ENCODE data around the gene TBC1D10A.
A peak's percentile ranks its signal among the peaks of the same experiment; 100 is the strongest.
"Not testable (repeated sequence)": the region's sequence is repeated elsewhere in the genome, so short reads cannot be mapped to it uniquely, and the experiment has no call there.

TBC1D10A gene

DNA sequence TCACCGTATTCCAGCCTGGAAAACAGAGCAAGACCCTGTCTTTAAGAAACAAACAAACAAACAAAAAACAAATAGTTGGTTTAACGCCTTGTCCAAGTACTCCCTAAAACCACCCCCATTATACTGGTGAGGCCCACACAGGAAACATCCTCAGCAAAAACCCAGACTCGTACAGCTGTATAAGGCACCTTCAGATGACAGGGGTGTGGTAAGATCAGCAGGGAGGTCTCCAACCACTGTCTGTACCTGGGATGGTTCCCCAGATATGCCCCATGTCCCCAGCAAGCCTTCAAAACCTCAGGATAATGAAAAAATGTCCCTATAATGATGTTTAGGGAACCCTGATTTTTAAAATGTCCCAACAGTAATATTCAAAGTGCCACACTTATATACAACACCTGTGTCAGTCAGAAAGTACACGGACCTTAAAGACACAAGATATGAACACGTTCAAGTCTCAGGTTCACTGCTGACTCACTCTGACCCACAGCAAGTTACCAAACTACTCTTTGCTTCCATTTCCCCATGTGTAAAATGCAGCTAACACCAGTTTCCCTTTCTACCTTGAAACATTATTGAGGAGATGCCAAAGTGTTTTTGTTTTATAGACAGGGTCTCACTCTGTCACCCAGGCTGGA, 20.6 kb upstream of the TBC1D10A start:
- DNase-seq = no peak

DNA sequence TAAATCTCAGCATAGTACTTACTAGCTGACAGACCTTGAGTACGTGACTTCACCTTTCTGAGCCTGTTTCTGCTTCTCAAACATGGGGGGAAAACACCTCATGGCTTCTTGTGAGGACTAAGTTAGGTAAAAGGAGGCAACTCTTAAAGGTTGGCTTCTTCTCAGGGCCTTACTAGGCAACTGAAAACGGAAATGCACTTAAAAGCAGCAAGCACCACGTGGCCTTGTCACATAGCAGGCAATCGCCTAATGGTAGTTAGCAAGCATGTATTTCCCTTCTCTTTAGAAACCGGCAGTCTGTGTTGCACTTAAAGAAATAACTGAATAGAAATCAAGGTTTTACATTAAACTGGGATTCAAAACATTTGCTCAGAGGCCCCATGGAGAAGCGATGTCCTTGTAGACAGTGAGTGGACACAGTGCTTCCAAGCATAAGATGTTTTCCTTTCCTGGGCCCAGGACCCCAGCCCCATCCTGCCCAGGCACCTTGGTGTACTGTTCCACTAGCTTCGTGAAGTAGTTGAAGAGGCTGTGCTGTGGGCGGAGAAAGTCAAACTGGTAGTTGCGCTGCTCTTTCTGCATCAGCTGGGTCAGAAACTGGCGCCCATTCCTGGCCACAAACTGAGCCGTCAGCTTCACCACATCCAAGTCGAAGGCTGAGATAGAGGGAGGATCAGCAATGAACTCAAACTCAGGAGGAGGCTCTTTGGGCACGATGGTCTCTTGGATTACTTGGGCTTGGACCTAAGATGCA, 17.9 kb upstream of the TBC1D10A start:
- peak; percentile 50 for DNase-seq

DNA sequence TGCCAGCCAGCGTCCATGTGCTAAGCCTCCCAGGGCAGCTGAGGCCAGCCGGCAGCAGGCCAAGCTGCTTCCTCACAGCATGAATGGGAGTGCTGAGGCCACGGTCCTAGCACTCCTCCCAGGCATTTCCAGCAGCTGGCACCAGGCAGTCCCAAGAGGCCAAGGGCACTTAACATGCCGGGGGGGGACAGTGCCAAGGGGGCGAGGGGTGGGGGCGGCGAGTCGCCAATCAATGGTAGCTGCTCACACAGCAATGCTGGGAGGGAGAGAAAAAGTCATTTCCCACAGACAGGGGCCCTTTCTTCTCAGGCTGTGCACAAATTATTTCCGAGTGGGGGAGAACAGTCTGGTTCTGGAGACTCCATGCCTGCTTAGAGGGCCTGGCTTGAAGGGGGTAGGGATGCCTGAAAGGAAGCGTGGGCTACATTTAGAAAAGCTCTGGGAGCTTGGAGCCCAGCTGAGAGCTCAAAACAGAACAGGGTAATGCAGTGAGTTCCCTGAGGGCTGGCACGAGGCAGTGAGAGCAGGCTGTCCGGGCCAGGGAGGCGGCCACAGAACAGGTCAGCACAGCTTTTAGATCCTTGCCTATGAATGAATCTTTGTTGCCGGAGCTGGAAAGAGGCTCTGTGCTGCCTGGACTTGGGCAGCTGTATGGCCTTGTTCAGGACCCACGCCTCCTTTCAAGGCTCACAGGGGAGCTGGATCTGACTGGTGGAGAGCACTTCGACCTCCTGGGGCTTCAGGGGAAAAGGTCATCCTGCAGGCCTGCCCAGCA, 14.4 kb upstream of the TBC1D10A start:
- no peak for DNase-seq

DNA sequence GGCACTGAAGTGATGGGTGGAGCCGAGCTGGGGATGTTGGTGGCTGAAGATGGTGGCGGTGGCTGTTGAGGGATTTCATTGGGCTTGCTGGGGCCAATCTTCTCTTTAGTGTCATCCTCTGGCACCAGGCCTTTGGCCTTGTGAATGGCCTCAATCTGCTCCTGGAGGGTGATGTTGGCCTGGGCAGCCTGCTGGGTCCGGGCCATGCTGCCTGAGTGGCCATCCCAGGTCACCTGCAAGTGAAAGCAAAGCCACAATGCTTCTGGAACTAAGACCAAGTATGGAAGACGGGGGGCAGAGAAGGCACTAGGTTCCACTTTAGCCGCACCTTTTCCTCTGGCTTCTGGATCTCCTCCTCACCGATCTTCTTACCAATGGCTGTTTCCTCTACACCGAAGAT, 12.1 kb upstream of the TBC1D10A start:
- no peak for DNase-seq

DNA sequence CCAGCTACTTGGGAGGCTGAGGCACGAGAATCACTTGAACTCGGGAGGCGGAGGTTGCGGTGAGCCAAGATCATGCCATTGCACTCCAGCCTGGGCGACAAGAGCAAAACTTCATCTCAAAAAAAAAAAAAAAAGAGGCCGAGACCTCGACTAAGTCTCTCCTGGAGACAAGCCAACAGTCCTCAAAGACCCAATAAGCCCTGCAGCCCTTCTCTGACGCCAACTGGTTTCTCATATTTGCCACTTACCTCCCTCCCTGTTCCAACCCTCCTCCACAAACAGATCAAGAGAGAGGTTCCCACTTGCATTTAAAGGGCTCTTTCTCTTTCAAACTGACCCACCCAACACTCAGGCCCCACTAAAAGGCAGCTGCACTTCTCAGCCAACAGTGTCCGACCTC, 11.6 kb upstream of the TBC1D10A start:
- not testable (repeated sequence) for DNase-seq

DNA sequence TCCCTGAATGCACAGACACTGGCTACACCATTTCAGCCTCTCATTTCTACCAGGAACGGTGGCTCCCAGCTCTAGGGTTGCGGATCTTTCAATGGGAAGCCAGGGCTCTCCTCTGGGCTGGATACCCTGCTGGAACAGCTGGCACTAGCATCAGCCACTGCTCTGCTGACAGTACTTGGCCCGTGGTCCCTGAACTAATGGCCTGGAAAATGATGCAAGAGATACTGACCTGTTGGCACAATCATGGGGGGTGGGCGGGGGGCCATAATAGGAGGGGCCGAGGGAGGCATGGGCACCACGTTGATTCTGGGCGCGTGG, 10.7 kb upstream of the TBC1D10A start:
- no peak for DNase-seq

DNA sequence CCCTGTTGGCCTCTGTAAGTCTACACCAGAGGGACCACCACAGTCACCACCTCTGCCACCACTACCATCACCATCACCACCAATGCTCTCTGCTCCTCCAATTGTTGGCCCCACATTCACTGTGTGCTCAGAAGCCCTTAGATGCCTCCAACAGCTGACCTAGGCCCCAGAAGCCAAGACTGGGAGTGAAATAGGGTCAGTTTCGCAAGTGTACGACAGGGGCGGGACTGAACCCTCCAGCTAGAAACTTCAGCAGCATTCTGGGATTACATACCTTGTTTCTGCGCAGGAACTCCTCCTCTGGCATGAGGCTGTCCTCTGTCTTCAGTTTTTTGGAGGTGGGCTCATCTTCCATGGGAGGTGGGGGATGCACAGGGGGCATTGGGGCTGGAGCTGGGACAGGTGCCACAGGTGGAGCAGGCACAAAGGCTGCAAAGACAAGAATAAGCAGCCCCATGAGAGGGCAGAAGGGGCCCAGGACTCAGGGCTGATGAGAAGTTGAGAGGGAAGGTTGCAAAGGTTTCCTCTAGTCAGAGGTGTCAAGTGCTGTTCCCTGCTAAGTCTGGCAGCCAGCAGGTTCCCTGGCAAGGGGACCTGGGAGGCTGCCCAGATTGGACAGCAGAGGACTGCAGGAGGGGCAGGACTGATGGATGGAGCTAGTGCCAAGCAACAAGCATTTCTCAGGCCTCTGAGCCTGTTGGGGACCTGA, 10.2 kb upstream of the TBC1D10A start:
- no peak for DNase-seq

DNA sequence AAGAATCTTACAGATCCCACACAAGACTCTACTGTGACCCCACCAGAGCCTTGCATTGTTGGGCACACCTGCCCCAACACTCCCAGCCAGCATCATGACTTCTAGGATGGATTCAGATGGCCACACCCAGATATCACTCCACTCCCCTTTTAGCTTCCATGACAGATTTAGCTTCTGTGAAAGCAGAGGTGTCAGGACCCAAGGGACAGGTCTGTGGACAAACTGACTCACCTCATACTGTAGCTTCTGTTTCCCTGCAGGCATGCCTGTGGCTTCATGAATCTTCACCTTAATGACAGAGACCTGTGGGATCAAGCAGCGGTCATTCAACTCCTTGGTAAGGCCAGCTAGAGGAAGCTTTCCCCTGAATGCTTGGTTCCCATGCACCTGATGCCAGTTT, 8.5 kb upstream of the TBC1D10A start:
- DNase-seq = no peak

DNA sequence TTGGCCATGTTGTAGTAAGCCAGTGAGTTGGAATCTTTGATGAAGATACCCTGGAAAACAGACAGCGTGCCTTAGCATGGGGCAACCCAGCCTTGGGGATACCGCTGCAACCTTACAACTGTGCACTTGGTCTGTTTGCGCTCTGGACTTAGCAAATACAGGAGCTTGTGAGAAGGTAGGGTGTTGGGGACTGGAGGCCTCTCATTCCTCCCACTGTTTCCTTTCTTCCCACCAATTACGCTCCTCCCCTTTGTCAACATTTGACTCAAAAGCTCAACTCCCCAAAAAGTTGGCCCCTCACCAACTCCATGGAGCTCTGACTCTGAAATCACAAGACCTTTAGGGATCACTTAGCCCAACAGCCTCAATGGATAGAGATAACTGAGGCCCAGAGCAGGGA, 7.9 kb upstream of the TBC1D10A start:
- DNase-seq = no peak

DNA sequence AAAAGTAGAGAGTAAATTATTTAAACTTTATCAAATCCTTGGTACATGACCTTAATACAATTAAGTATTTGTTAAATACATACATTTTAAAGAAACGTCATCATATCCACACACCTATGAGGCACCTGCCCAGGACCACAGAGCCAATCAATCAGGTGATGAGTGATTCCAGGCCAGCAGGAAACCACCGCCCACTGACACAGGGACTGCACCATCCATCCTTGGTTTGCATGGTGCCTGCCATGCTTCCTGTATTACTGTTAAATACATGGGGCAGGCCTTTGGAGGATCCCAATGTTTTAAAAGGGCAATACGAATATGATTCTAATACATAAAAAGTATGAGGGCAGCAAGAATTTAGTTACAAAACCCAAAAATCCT, 7.0 kb upstream of the TBC1D10A start:
- no peak for DNase-seq

DNA sequence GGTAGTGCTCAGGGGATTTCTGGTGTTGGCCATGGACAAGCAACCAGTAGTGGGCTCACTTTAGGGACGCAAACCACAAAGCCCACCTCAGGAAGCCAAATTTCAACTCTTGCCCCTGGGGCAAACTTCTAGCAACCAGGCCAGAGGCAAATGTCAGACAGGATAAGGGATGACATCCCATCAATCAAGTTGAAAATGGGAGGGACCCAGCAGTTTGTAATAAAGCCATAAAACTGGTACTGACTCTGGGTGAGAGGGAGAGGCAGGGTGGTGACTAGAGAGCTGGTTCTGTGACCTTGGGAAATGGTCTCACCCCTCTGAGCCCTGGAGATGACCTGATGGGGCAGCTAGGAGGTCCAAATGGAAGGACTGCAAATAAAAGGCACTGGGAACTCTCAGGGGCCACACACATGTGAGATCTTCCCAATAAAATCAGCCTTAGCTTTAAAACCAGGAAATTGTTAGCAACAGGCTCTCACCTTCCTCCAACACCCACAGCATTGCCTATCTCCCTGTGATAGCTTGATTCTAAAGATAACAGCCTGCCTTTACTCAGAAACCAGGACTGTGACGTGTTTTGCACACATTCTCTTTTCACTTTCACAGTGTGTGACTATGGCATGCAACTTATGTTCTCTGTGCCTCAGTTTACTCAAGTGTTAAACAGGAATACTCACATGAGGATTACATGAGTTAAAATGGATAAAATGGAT, 6.4 kb upstream of the TBC1D10A start:
- DNase-seq = no peak

DNA sequence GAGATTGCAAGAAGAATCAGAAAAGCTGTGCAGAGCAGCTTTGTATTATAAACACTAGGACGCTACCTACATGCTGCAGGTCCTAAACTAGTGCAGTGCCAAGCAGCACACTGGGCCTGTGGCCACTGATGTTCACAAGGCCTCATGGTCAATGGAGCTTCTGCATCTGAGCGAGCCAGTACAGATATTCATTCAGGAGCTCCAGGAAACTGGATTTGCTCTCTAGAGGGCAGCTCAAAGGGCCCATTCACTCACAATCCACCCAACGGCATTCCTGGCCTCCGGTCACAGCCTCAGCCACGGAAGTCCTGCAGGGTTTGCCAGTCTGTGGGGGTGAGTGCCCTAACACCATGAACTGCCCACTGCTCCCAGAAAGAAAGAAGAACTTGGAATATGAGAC, 5.8 kb upstream of the TBC1D10A start:
- DNase-seq = no peak

DNA sequence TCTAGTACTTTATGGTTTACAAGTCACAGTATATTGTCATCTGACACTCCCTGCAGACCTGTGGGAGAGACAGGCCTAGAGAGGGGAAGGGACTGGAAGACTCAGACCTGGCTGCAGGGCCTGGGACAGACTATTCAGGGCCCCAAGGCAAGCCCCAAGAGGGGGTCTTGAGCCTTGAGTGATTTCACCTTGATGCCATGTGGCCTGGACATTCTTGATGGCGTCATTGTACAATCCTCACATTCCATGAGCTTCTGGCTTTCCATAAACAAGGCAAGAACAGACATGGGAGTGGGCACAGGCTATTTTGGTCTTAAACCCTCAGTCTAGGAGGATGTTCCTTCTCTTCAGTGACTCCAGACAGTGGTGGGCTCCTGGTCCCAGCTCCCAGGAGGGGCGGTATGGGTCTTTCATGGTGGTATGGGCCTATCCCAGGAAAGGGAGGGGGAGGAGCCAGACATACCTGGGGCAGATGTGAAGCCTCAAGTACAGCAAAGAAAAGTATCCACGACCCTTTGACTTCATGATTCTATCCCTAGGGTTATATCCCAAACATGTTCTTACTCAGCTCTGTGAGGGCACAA, 1.8 kb upstream of the TBC1D10A start:
- no peak for DNase-seq

DNA sequence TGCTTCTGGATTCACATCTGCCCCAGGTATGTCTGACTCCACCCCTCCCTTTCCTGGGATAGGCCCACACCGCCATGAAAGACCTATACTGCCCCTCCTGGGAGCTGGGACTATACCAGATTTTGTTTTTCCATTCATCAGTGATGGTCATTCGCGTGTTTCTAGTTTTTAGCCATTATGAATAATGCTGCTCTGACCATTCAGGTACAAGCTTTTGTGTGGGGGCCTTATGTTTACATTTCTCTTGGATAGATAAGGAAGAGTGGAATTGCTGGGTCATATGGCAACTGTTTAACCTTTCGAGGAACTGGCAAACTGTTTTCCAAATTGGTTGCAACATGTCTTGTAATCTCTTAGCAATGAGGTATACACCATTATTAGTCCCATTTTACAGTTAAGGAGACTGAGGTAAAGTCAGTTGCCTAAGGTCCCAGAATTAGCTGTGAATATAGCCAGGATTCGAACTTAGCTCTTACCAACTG, 1.2 kb upstream of the TBC1D10A start:
- DNase-seq = no peak

DNA sequence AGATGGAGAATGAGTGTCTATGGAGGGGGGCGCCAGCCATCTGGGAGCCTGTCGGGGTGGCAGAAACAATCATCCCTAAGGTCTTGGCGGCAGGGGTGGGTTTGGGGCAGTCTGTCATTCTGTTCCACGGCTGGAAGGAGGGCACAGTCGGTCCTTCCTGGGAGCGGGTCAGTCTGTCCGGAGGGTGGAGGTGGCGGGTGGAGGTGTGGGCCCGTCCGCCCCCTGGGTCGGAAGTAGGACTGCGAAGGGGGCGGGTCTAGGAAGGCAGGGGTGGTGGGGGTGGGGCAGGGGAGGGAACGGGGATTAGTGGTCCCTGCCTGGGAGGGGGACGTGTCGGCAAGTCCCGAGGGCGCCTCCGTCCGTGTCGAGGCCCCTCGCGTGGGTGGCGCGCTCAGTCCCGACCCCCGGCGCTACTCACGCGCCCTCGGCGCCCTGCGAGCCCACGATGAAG, 461 bp downstream of the TBC1D10A start:
- DNase-seq = no peak

DNA sequence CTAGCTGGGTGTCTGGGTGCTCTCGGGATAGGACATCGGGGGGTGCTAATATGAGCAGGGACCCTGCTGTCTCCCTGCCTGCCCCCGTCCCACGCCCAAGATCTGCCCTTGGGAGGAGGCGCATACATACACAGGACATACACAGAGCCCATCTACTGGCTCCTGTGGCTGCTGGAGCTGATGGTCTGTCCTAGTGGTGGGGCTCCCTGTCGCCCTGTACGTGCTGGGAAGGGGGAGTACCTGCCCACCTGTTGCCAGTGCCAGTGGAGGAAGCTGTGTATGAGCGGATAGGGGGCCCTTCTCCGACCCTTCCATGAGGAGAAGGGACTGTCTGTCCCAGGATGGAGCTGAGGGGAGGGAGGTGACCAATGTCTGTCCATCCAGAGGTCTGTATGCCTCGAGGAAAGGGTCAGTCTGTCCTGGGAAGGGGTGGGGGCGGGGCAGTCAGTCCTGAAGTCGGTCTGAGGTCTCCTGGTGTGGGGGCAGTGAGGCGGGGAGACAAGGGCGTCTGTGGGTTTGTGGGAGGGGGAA, 952 bp downstream of the TBC1D10A start:
- no peak for DNase-seq

DNA sequence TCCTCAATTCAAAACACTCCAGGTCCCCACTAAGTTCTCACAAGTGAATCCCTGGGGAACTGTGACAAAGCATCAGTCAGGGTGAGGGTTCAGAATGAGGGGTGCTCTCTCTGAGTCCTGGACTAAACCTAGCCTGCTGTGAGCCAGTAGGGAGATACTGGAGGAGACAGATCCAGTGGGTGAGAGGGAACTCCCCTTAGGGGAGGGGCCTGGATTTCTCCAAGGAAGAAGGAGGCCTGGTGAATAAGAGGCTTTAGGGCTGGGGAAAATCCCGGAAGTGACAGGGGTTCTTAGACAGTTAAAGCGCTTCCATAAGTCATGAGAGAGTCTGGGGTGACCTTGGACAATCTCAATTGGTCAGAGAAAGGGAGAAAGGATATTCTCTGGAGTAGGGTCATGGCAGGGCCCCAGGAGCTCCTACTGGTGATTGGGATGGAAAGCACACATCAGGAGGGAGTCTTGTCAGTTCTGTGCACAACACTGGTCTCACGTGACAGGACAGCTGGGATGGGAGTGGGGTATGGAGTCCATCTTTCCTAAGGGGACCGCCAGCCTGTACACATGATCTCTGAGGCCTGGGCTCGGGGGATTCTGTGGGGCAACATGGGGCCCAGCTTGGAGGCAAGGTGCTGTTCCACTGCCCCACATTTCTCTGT, 1.5 kb downstream of the TBC1D10A start:
- no peak for DNase-seq

DNA sequence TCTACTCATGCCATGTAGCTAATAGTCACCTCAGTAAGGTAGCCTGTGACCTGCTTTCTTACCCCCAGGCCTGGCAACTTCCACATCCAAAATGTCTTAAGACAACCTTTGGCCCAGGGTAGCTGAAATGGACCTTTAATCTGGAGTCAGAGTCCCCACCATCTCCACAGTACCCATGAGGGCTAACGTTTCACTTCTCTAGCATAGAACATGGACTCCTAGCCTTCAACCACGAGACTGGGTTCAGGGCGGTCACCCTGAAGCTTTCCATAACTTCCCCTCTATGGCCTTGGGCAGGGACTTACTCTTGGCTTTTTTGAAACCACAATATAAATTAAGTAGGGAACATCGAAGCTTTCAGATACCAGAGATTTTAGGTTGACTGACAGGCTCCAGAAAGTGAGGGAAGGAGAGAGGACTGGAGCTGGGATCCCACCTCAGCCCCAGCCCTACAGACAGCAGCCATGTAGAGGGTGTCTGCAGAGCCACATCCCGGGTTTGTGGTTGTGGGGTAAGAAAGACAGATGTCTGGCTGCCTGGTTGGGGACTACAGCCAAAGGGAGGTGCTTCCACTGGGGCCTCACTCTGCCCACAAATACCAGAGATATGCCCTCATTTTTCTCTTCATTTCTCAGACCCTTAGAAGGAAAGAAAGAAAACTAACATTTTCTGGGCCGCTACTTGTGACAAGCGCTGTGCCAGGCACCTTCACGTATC, 2.6 kb downstream of the TBC1D10A start:
- no peak for DNase-seq

DNA sequence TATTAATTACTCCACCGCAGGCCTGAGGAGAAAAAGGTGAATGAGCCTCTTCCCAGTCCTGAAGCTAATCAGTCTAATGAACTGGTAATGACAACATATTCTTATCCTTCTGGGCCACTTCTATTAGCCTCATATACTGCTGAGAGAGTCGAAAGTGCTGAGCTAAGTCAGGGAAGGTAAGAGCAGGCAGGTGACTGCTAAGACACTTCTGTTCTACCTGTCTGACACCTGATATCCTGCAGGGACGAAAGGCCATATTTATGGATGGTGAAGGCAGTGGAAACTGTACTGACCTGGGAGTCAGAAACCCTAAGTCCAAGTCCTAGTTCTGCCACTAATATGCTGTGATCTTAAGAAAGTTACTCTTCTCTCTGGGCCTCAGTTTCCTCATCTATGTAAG, 3.5 kb downstream of the TBC1D10A start:
- no peak for DNase-seq

DNA sequence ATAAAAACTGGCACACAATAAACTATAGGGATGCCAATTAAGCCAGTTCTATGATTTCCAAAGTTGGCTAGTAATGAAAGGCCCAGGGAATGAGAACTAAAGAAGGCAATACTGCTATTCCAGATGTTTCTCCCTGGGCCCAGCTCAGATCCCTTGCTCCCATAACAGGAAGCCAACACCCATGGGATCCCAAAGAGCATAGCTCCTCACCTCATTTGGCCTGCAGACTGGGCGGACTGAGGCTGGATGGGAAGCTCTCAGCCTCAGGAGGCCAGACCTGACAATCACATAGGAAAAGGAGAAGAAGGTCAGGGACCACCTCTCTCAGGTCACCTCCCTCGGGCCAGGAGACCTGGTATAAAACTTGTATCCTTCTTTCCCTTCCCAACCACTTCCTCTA, 5.3 kb downstream of the TBC1D10A start:
- DNase-seq = no peak

DNA sequence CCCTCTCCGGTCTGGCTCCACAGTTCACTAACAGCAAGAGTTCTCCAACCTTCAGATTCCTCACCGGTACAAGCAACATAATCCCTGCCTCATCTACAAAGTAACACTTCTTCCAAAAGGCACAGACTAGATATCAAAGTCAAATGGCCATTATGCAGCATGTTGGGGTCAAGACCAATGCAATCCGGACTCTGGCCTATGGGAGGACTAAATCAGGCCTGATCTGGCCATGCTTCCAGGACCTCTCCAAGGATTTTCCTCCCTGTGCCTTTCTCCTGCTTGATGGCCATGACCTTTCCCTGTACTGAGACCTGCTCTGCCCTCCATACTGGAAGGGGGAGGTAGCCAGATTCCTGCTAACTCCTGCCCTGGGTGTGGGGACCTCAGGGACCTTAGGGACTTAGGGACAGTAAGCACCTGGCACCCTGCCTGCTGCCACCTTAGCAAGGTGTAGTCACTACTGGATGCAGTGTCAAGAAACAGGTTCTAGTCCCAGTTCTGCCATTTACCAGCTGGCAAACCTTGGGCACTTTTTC, 6.7 kb downstream of the TBC1D10A start:
- DNase-seq = no peak

All from stimulated activated naive CD4-positive, alpha-beta T cell treated with Interleukin-2 at 50 U/mL for 16 hours (primary cell).